ENCODE data around the gene NUDT8.

DNA sequence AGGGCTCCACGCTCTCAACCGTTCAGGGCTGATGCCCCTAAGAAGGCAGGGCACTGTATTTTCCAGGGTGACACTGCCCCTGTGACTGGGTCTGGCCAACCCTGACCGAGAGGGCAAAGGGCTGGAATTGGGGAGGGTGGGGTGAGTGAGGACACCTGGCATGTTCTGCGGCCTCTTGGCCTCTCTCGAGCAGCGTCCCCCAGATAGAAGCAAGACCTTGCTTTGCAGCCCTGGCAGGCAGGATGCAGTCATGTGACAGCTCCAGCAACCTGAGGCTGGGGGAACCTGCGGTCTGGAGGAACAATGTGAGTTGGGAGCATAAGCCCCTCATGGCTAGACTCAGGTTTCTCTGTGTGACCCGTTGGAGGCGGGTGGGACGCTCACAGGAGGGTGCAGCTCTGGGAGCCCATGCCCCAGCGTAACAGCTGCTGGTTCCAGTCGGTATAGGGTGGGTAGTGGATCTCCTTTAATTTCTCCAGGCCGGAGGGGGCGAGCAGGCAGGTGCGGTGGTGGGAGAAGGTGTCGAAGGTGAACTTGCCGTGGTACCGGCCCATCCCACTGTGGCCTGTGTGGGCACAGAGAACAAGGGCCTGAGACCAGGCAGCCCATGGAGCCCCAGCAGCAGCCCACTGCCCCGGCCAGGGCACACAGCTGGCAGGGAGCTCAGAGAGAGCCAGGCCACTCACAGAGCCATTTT is 33.2 kb upstream of the NUDT8 start:
- TF ChIP-seq SUZ12 (IDR thresholded peaks at IDR 0.05) (no peak), SP1 (IDR thresholded peaks at IDR 0.05) (no peak), ZNF384 (IDR thresholded peaks at IDR 0.05) (no peak), BHLHE40 (IDR thresholded peaks at IDR 0.05; ENCODE audit: borderline replicate concordance) (no peak), TARDBP (IDR thresholded peaks at IDR 0.05) (no peak), ELF4 (IDR thresholded peaks at IDR 0.05) (no peak)
